Measurements from ENCODE around the gene TKFC.
A peak's percentile ranks its signal among the peaks of the same experiment; 100 is the strongest.
"Not testable (repeated sequence)": the region's sequence is repeated elsewhere in the genome, so short reads cannot be mapped to it uniquely, and the experiment has no call there.

Gene TKFC

GRCh38 chr11:61378713-61379313, 45.8 kb downstream of the TKFC start:
- peak; percentile 82 to 84 for DNase-seq (ENCODE audit: low read depth in 1 of 2, low spot score in 1 of 2)
- Histone ChIP-seq H3K4me3 (replicated peaks; ENCODE audit: insufficient read depth, low read length) (no peak overlapping the region), H3K27ac (replicated peaks) (no peak overlapping the region), H3K27me3 (ENCODE audit: insufficient read depth, poor library complexity, severe bottlenecking) (no peaks in the 10 kb centered on the region)
- peak; percentile 29; the same call in 1 of the 2 replicates for TF ChIP-seq POLR2AphosphoS5 (IDR thresholded peaks at IDR 0.05; ENCODE audit: low read depth)
- no peak for TF ChIP-seq CTCF (IDR thresholded peaks at IDR 0.05; ENCODE audit: insufficient read depth, low read length)

GRCh38 chr11:61380884-61381283, 47.9 kb downstream of the TKFC start:
- Histone ChIP-seq H3K27me3 (ENCODE audit: insufficient read depth, poor library complexity, severe bottlenecking) (no peaks in the 10 kb centered on the region), H3K4me3 (replicated peaks; ENCODE audit: insufficient read depth, low read length) (no peak overlapping the region), H3K27ac (replicated peaks) (no peak overlapping the region)
- TF ChIP-seq GABPA (IDR thresholded peaks at IDR 0.05; ENCODE audit: low read depth) (no peak), REST (IDR thresholded peaks at IDR 0.05; ENCODE audit: insufficient replicate concordance, low read depth) (no peak), SPI1 (IDR thresholded peaks at IDR 0.05; ENCODE audit: borderline replicate concordance, low read depth) (no peak), CTCF (IDR thresholded peaks at IDR 0.05; ENCODE audit: insufficient read depth, low read length) (no peak), POLR2AphosphoS5 (IDR thresholded peaks at IDR 0.05; ENCODE audit: low read depth) (no peak)
- DNase-seq (ENCODE audit: low read depth in 1 of 2, low spot score in 1 of 2) = no peak

GRCh38 chr11:61383859-61384258, 50.8 kb downstream of the TKFC start:
- H3K27me3 ChIP-seq (ENCODE audit: insufficient read depth, poor library complexity, severe bottlenecking); DNase-seq (ENCODE audit: low read depth in 1 of 2, low spot score in 1 of 2); H3K4me3 ChIP-seq (replicated peaks; ENCODE audit: insufficient read depth, low read length); H3K27ac ChIP-seq (replicated peaks): not testable (repeated sequence)

- Histone ChIP-seq H3K27ac (replicated peaks) (no peak overlapping the region), H3K4me3 (replicated peaks; ENCODE audit: insufficient read depth, low read length) (no peak overlapping the region), H3K27me3 (ENCODE audit: insufficient read depth, poor library complexity, severe bottlenecking) (no peaks in the 10 kb centered on the region)
- peak in 1 of 2 experiments; percentile 35 for DNase-seq (ENCODE audit: low read depth in 1 of 2, low spot score in 1 of 2)
- TF ChIP-seq REST (IDR thresholded peaks at IDR 0.05; ENCODE audit: insufficient replicate concordance, low read depth) (no peak), SPI1 (IDR thresholded peaks at IDR 0.05; ENCODE audit: borderline replicate concordance, low read depth) (no peak), GABPA (IDR thresholded peaks at IDR 0.05; ENCODE audit: low read depth) (no peak), POLR2AphosphoS5 (IDR thresholded peaks at IDR 0.05; ENCODE audit: low read depth) (no peak), CTCF (IDR thresholded peaks at IDR 0.05; ENCODE audit: insufficient read depth, low read length) (peak; percentile 30)
Observed at GRCh38 chr11:61384271-61385242, 51.5 kb downstream of the TKFC start.

Data from HL-60 (cell line).